Measurements from ENCODE around the gene S100A2.
"Not testable (repeated sequence)": the region's sequence is repeated elsewhere in the genome, so short reads cannot be mapped to it uniquely, and the experiment has no call there.

S100A2 gene

GRCh38 chr1:153526132-153526543, 39.5 kb downstream of the S100A2 start:
- DNase-seq, result no peak

DNA sequence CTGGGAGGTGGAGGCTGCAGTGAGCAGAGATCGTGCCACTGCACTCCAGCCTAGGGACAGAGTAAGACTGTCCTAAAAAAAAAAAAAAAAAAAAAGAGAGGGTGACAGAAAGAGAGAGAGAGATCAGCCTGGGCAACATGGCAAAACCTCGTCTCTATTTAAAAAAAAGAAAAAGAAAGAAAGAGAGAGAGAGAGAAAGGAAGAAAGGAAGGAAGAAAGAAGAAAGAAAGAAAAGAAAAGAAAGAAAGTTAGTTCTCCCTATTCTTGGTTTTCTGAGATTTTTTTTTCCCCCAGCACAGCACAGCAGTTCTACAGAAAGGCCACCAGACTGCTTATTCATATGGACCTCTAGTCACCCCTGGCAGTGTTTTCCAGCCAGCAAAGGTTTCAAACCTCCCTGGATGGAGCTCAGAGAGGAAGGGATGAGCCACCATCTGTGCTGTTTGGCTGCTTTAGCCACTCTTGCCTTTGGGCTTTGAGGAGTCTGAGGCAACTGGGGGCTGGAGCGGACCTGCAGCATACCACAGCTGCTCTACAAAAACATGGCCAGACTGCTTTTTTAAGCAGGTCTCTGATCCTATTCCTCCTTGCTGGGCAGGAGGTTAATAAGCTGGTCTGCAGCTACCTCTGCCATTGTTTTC, 40.4 kb downstream of the S100A2 start:
- no peak for DNase-seq

DNA sequence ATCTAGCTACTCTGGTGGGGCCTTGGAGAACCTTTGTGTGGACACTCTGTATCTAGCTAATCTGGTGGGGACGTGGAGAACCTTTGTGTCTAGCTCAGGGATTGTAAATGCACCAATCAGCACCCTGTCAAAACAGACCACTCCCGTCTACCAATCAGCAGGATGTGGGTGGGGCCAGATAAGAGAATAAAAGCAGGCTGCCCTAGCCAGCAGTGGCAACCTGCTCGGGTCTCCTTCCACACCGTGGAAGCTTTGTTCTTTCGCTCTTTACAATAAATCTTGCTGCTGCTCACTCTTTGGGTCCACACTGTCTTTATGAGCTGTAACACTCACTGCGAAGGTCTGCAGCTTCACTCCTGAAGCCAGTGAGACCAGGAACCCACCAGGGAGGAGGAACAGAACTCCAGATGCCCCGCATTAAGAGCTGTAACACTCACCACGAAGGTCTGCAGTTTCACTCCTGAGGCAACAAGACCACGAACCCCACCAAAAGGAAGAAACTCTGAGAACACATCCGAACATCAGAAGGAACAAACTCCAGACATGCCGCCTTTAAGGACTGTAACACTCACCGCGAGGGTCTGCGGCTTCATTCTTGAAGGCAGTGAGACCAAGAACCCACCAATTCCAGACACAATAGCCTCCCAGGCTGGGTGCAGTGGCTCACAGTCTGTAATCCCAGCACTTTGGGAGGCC, 43.1 kb downstream of the S100A2 start:
- DNase-seq, result not testable (repeated sequence)

GRCh38 chr1:153521808-153522207, 43.8 kb downstream of the S100A2 start:
- not testable (repeated sequence) for DNase-seq

DNA sequence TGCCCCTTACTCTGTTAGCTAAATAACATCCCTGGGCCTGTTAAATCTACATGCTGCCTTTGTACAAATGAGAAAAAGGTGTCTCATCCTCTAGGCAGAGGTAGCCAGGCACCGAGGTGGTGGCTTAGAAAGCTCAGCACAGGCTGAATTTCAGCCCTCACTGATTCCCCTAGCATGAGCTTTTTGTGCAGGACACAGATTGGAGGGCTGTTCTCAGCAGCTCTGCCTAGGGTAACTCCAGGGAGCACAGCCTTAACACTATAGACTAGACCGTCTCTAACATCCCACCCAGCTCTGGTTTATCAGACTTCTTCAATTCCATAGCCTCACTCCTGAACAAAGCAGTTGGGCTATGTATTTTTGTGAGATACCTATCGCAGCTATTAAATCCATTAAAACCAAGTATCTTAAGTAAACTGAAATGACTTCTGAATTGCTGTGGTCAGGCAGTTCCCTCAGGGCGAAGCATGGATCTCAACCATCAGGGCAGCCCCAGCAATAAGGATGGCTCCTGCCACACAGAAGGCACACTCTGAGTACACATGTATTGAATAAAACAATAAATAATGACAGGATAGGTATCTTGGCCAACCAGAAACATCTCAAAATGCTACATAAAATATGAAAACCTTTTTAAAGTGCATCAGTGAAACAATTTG, 44.7 kb downstream of the S100A2 start:
- DNase-seq, result no peak

DNA sequence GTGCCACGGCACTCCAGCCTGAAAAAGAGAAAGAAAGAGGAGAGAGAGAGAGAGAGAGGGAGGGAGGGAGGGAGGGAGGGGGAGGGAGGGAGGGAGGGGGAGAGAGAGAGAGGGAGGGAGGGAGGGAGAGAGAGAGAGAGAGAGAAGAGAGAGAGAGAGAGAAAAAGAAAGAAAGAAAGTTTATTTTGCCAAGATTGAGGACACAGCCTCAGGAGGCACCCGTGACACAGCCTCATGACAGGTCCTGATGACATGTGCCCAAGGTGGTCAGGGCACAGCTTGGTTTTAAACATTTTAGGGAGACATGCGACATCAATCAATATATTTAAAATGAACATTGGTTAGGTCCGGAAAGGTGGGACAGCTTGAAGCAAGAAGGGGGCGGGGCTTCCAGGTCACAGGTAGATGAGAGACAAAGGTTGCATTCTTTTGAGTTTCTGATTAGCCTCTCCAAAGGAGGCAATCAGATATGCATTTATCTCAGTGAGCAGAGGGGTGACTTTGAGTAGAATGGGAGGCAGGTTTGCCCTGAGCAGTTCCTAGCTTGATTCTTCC, 45.4 kb downstream of the S100A2 start:
- not testable (repeated sequence) for DNase-seq

DNA sequence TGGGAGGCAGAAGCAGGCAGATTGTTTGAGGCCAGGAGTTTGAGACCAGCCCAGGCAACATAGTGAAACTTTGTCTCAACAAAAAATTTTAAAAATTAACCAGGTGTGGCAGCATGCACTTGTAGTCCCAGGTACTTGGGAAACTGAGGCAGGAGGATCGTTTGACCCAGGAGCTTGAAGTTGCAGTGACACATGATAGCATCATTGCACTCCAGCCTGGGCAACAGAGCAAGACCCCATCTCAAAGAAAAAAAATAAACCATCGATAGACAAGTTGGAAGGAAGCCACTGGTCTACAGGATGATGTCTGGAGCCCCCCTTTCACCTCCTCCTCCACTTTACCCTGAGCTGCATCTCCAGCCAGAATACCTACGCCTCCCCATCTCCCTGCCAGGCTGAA, 46.4 kb downstream of the S100A2 start:
- DNase-seq, result no peak

GRCh38 chr1:153515504-153516394, 49.9 kb downstream of the S100A2 start:
- no peak for DNase-seq

DNA sequence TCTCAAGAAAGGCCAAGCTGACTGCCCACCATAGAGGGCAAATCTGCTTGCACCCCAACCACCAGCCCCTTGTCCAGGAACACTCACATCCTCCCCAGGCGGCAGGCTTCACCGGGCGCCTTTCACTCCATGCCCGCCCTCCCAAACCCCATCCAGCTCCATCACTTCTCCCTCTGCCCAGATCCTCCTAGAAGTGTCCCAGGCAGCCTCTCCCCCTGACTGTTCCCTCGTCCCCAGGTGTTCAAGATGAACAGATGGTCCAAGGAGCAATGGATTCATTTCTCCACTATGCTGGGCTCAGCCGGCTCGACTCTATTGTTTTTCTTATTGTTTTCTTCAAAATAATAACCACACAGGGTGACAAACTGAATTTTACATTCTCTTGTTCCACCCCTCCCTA, 52.0 kb downstream of the S100A2 start:
- no peak for DNase-seq

DNA sequence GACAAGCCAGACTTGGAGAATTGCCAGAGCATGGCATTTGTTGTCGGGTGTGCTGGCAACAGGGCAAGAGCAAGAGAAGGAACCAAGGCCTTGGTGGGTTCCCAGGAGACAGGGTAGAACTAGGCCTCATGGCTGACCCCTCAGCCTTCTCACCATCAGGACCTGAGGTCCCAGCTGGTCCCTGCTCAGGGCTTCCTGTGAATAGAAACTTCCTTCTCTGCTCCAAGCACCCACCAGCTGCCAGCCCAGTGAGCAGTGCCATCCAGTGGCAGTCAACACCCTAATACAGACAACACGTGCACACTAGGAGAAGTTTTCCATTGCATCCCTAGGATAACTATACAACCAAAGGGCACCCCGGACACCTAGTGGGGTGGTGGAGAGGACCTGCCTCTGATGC, 52.6 kb downstream of the S100A2 start:
- DNase-seq, result no peak

Measured in right hindlimb (tissue), 1 donor.